Fibroblast of gingiva (primary cell): Measurements from ENCODE around the gene HLA-DRB1.
"Not testable (repeated sequence)": the region's sequence is repeated elsewhere in the genome, so short reads cannot be mapped to it uniquely, and the experiment has no call there.

Experiments
- DNase-seq: peaks from one replicate; pipeline ENCODE4 v3.0.0-alpha.2; 2011; ENCODE audit warnings: low read depth

Gene HLA-DRB1

DNA sequence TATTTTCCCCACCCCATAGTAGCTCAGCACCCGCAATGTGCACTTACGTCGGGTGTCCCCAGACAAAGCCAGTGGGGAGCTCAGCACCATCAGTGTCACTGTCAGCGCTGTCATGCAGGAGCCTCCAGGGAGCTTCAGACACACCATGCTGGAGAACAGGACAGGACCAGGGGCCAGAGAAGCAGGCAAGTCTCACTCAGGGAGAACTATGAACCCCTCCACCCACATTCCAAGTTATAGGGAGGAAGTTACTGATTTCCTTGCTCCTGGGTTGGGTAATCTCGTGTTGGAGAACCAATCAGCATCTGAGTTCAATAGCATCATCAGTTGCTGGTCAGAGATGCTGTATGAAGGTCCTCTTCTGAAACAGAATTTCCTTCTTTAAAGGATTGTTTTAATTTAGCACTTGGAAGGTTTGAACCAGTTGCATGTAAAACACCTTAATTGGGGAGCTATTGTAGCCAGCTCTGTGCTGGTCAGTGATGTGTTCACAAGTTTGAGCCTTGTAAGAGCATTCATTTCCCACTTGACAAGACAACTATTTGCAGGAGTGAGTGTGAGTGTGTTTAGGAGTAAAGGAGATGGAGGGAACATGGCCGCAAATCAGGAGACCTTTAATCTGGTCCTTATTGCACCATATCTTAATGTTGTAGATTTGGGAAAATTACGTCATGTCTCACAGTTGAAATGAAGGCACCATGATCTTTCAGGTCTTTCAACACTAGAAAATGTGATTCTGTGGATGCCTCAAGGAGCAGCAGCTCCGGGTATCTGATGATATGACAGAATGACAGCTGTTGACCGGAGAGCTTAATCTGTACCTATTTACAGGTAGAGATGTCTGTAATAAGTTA, at the start of gene HLA-DRB1:
Gene HLA-DRB1 (minus strand): TSS at position 253 of the 854 bp plus-strand sequence. CDS start 106 bp downstream, at position 147.
- no peak for DNase-seq

DNA sequence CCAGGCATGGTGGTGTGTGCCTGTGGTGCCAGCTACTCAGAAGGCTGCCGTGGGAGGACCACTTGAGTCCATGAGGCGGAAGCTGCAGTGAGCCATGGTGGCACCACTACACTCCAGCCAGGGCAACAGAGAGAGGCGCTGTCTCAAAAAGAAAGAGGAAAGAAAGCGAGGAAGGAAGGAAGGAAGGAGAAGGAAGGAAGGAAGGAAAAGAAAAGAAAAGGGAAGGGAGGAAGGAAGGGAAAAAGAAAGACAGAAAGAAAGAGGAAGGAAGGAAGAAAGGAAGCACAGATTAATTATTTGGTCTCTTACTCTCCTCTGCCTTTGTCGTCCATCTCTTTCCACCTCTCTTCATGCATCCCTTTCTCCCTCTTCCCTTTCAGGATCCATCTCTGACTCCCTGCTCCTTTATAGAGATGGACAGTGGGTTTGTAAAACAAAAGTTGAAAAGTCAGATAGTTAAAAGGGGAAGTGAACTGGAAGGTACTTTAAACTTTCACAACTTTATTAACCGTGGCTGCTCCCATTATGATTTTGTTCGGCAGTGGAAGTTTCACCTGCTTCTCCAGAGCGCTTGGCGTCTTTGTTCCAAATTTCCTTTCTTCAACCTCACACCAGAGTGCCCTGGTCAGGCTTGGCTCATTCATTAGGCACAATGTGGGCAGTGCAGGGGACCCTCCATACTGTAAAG, 49.0 kb upstream of the HLA-DRB1 start:
- DNase-seq, result no peak

DNA sequence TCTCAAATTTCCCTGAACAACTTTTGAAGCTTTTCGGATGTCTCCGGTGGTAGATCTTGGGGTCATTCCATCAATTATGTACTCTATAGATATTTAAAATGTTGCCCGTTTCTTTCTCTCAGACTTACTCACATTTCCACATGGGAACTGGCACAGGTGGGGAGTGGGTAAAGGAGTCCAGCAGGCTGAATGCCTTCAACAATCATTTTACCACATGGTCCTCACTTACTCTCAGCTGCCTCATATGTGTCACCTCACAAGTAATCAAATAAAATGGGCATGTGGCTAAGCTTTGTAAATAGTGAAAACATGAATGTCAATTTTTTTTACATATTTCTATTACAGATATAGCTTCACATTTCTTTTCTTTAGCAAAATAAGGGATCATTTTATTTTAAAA, 48.2 kb upstream of the HLA-DRB1 start:
- DNase-seq, result no peak

DNA sequence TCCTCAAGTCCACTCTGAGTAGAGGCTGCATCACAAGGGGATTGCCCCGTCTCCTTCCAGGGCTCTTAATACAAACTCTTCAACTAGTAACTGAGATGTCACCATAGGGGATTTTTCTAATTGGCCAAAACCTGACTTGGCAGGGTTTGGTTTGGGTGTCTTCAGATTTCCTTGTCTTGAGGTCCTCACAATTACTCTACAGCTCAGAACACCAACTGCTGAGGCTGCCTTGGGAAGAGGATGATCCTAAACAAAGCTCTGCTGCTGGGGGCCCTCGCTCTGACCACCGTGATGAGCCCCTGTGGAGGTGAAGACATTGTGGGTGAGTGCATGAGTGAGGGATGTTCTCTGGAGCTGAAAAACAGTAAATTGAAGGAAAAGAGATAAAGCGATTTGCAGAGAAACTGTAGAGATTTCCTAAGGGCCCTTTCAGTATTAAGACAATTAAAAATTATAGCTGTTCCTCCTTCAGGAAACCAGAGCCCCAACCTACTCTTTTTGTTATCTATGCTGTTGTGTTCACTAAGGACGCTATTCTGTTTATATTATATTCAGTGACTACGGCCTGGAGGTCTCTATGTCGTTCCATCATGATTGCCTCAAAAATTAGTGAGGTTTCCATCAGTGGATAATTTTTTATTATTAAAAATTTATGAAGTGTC, 47.7 kb upstream of the HLA-DRB1 start, which contains the start of gene HLA-DQA1:
Gene HLA-DQA1 (plus strand): TSS at position 188 of the 662 bp plus-strand sequence. CDS start 53 bp downstream, at position 241.
- no peak for DNase-seq

DNA sequence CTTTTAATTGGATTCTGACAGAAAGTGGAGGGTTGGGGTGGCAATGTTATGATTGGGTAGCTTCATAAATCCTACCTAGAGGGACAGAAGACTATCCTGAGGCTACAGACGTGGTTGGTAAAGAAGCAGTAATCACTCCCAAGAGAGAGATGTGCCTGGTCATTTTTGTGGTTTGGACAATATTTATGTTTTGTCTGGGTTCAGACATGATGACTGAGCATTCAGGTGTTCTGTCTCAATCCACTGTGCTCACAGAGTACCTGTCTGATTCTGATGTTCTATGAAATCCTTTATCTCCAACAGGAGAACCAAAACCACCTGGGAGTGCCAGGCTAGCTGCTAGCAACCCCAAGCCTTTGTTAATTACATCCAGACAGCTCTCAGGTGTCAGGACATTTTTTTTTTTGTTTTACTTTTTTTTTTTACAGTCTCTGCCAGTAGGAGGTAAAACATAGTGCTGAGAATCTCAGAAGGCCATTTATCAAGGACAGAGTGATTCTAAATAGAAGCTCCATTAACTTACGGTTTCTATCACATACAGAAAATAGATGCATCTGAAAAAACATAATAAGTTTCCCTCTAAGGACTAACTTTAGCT, 46.0 kb upstream of the HLA-DRB1 start:
- DNase-seq, result no peak

DNA sequence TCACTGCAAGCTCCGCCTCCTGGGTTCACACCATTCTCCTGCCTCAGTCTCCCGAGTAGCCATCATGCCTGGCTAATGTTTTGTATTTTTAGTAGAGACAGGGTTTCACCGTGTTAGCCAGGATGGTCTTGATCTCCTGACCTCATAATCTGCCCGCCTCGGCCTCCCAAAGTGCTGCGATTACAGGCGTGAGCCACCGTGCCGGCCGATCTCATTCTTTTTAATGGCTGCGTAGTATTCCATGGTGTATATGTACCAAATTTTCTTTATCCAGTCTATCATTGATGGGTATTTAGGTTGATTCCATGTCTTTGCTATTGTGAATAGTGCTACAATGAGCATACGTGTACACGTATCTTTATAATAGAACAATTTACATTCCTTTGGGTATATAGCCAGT, 40.1 kb upstream of the HLA-DRB1 start:
- DNase-seq, result not testable (repeated sequence)

DNA sequence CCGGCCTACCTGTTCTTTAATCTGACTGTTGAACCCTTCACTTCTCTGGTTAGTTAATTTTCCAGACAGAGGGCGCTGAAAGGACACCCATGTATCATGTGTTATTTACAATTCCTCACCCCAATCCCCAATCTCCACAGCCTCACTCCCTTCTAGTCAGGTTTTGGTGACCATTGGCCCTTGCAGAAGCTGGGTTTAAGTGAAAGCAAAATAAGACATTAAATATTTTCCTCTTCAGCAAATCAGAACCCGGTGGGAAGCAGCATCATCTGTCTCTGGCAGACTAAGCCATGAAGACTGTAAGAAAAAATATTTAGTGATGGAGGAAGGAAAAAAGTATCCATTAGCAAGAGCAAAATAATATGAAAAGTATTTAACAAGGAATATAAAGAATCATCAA, 38.2 kb upstream of the HLA-DRB1 start:
- DNase-seq, result peak; percentile 21

DNA sequence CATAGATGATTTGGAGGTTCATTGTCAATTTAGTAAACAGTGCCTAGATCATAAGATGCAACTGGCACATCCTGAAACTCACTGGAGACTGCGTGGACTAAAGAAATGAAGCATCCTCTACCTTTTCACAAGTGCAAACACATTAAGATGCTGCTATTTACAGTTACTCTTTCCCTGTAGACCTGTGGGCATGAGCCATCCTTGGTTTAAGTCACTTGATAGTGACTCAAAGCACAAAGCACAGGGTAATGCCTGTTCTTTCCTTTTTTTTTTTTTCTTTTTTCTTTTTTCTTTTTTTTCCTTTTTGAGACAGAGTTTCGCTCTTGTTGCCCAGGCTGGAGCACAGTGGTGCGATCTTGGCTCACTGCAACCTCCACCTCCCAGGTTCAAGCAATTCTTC, 37.6 kb upstream of the HLA-DRB1 start:
- DNase-seq, result no peak

DNA sequence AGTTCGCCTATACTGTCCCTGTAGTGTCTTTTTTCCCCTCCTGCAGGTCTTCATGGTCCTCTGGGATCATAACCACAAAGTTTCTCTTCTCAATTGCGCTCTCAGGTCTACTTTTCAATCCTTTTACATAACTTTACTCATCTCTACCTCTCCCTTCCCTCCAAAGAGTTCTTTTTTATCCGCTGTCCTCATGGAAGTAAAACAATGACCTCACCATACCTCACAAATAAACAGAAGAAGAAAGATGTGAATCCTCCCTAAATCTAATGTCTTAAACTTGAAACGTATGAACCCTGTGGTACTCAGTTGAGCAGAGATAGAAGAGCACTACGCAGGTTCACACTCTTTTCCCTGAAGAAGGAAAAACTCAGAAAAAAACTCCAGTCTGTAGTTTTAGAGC, 35.5 kb upstream of the HLA-DRB1 start:
- DNase-seq, result no peak

DNA sequence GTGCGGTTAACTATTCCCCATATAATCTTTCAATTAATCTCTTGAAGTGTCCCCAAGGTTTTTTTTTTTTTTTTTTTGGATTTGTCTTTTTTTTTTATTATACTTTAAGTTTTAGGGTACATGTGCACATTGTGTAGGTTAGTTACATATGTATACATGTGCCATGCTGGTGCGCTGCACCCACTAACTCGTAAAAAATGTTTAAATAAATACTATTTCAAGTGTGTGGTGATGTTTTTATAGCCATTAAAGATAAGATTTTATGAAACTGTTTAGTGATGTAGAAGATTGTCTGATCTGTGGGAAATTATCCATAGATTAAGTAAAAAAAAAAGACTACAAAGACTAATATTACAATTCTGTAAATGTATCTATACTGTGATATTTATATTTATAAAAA, 34.9 kb upstream of the HLA-DRB1 start:
- no peak for DNase-seq

DNA sequence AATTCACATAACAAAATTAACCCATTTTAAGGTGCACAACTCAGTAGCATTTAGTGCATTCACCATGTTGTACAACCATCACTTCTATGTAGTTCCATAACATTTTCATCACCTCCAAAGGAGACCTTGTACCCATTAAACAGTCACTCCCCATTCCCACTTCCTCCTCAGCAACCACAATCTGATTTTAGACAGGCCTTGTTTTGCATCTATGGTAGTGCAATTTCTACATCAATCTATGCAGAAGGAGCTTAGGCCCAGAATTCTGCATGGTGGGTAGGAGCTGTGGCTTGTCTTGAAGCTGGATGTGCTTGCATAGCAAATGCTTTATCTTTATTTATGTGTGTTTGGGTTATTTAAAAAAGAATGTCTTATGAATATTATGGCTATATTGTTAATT, 34.0 kb upstream of the HLA-DRB1 start:
- no peak for DNase-seq

DNA sequence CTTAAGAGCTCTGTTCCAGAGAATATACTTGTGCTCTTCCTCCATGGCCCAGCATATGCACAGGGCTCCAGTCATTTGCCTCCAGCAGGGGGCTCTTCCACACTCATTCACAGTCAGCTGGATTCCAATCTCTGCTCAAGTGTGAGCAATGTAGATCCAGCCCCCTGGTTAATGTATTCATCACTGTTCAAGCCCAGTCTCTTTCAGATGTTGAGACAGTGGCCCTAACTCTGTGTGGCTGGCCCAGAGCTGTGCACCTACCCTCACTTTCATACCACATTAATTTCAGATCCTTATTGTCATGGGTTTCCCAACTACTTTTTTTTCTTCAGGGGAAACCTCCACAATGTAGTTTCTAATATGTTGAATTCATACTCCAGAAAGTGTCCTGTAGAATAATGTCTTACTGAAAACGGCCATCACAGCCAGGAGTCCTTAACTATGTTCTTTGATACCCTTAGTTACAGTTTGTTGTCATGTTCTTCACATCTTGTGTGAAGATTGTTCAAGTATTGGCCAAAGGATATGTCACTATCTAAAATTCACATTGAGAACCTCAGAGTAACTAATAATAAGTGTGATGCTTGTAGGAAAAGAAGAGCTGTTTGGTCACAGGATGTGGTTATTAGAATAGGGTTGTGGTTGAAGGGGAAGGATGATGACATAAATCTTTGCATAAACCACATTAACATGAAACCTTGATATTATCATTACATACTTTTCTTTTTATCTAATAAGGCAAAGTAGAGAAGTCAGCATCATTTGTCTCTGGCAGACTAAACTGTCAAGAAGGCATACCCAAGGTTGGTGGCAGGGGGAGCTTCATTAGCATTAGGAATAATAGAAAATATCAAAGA, 33.1 kb upstream of the HLA-DRB1 start:
- DNase-seq, result no peak

DNA sequence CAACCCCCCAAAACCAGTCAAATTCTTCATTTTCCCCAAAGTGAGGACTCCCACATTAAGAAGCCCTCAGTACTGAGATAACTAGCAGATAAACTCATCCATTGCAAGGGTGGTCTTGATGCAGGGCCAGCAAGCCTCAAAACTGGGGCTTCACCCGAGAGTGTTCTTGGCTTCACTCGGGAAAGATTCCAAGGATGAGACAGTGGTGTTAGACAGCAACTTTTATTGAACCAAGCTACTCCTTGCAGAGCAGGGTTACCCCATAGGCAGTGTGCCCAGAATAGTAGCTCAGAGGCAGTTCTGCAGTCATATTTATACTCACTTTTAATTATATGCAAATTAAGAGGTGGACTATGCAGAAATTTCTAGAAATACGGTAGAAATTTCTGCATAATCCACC, 31.7 kb upstream of the HLA-DRB1 start:
- no peak for DNase-seq

DNA sequence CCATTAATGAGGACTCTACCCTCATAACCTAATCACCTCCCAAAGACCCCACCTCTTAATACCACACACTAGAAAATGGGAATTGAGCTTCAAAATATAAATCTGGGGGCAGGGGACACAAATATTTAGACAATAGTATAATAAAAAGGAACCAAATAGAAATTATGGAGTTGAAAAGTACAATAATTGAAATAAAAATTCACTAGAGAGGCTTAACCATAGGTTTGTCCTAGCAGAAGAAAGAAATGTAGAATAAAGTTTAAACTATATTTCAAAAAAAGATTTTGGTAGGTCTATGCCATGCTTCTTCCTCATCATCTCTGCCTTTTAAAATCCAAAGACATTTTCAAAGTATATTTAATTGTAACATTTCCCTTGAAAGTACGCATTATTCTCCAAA, 28.1 kb upstream of the HLA-DRB1 start:
- no peak for DNase-seq

DNA sequence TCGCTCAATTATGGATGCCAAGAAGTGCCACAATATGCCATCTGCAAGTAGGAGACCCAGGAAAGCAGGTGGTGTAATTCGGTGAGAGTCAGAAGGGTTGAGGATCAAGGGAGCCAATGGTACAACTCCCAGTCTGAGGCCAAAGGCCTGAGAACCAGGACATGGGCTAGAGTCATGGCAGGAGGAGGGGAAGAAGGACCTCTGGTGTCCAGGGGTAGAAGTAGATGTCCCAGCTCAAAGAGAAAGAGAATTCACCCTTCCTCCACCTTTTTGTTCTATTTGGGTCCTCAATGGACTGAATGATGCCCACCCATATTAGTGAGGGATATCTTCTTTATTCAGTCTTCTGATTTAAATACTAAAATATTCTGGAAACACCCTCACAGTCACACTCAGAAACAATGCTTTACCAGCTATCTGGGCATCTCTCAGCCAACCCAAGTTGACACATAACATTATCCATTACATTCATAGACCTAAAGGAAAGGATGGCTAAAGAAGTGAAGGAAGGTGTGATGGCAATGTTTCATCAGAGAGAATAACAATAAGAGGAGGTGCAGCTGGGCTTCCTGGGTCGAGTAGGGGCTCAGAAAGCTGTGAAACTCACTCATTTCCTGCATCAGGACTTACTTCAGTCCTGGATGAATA, 26.4 kb upstream of the HLA-DRB1 start:
- no peak for DNase-seq

DNA sequence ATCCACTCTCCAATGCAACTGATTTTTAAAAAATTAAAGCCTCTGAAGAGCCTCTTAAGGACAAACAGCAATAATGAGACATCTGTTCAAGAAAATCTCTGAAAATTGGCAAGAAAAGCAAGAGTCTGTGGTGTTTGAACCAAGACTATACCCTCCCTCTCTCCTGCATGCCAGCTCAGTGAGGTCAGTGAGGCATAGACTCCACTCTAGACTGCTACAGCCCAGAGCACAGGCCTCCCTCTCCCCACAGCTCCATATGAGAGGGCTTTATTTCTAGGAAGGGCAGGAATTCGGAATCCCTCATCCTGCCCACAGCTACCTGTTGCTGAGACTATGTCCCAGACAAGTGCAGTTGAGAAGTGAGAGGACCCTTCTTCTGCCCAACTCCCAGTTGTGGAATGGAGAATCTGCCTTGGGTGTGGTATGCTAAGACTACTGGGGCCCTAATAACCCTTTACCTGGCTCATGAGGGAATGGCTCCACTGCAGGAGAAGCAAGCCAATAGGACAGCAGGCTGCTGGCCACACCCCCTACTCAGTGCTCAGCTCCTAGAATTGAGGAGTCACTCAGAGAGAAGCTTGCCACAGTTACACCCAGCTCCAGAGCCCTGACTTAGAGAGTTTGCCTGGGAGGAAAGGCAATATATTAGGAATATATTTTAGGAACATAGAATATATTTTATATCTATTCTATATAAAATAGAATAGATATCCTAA, 24.9 kb upstream of the HLA-DRB1 start:
- no peak for DNase-seq

DNA sequence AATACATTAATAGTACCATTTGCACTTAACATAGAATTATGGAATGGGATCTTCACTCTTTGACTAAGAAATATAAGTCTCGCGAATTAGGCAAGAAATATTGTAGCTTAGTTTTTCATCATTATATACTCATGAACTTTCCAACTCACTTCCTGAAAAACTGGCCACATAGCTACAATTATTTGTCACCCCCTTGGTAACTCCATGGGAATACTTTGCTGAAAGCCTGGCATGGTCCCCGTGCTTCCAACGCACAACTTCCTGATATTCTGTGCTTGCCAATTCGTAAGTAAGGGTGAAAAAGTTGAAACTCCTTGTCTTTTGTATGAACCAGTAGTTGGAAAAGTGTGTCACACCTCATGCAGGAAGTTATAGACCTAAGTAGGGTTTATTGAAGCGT, 23.8 kb upstream of the HLA-DRB1 start:
- no peak for DNase-seq

DNA sequence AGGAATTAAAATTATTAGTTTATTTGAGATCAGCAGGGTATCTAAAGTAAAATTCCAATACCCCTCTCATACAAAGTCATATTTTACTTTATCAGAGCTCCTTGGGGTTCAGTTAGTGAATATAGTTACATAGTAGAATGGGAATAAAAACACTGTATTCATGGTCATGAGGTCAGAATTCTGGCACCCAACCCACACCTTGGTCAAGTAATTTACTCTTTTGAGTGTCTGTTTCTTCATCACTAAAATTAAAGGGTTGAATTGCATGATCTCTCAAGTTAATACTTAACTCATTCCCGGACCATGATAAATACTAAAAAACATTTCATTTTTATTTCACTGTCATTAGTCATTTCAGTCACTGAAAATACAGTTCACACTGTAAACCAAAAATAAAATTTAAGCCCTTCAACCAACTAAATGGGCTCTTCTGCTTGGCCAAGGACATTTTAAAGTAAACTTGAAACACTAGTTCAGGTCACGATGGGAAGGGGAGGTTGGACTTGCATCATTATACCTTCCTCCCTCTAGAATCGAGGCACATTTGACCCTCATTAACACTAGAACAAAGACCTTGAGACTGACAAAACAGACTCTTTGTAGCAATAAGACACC, 21.1 kb upstream of the HLA-DRB1 start:
- no peak for DNase-seq

DNA sequence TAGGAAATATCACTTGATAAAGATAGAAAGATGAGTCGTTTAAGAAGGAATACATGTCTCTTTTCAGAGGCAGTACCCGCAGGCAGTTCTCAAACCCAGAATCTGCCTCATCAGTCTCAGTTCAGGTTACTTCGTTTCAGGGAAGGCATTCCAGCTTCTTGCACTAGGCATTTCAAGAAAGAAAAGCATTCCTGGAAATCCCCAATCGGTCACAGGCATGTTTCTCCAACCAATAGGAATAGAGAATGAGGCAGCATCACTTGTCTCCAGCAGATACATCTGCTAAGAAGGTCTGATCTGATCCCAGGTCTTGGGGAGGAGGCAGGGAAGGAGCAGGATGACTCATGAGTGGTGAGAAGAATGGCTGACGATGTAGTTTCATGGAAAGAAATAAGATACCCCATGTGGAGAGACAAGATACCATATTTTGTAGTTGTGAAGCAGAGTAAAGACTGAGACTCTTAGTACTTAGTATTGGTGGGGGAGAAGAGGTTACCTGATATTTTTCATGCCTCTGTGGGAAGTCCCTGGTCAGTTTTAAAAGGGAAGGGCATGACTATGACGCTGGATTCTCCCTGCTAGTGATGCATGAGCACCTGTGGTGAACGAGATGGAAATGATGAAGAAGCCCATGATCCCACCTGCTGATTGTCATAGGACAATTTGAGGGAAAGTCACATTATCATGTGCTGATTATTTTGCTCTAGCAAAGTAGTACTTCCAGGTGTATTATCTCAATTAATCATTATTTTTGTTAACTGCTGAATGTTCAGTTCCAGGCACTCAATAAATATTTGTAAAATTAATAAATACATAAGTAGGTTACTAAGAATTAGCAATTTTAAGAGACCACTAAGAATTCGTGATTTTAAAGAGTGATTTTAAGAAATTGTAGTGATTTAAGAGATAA, 20.3 kb upstream of the HLA-DRB1 start:
- peak; percentile 78 for DNase-seq
